B cell (primary cell): ENCODE measurements around the gene LHPP. TPM values are rescaled to one million over a fixed set of nuclear protein-coding genes. Genes with fewer than 3 reads are reported as not detected.
A peak's percentile ranks its signal among the peaks of the same experiment; 100 is the strongest.

Source experiments
- ATAC-seq: fragments of 200-7000 bp; cut with Tn5 transposase; one replicate; pipeline ENCODE4 v1.10.0; 2021; ENCODE audit warnings: low read depth, mild to moderate bottlenecking, moderate number of reproducible peaks, moderate library complexity
- CTCF ChIA-PET: fragments of 350-600 bp; sonication (Branson Sonifier 250); formaldehyde crosslinking; loops from one replicate; lab custom pipeline; 2021; ENCODE audit warnings: antibody characterized with exemption, inconsistent platforms; lab: Charles Lee
- POLR2A ChIA-PET: fragments of 350-600 bp; sonication (Branson Sonifier 250); formaldehyde crosslinking; loops from one replicate; lab custom pipeline; 2021; ENCODE audit warnings: antibody characterized with exemption; lab: Charles Lee
- DNase-seq: peaks from one replicate; pipeline ENCODE4 v3.0.0; 2013
- H2AFZ ChIP-seq: 2 replicates; pipeline ENCODE4 v1.6.1; 2012; ENCODE audit warnings: mild to moderate bottlenecking, low read depth, low read length; ENCODE audit not compliant: insufficient read depth, poor library complexity, severe bottlenecking
- H3K27ac ChIP-seq, 2 donors: 1 replicate in 1 of 2; 2 replicates in 1 of 2; pipeline ENCODE4 v1.5.1; 2012 to 2013; ENCODE audit warnings: low read length in 2 of 2, mild to moderate bottlenecking in 2 of 2, moderate library complexity in 1 of 2
- H3K27me3 ChIP-seq, 4 experiments: fragments of 200-600 bp in 1 of 4; sonication (generic) in 1 of 4; replicated peaks in 1 of 4; 1 replicate in 2 of 4; 2 replicates in 2 of 4; pipeline versions ENCODE4 v1.6.1 to v1.7.0; 2013 to 2016; ENCODE audit warnings: low read length in 3 of 4, mild to moderate bottlenecking in 2 of 4, mixed read lengths in 1 of 4, moderate library complexity in 1 of 4; ENCODE audit not compliant: insufficient read depth in 4 of 4, control insufficient read depth in 3 of 4; ENCODE audit errors: control extremely low read depth in 1 of 4
- H3K36me3 ChIP-seq, 2 experiments: replicated peaks in 1 of 2; 1 replicate in 1 of 2; 2 replicates in 1 of 2; pipeline versions ENCODE4 v1.6.1 to v1.7.1; 2013; ENCODE audit warnings: low read length in 1 of 2; ENCODE audit not compliant: insufficient read depth in 2 of 2, control insufficient read depth in 1 of 2; ENCODE audit errors: control extremely low read depth in 1 of 2, extremely low read depth in 1 of 2
- H3K4me1 ChIP-seq, 2 donors: fragments of 200-600 bp in 1 of 2; sonication (generic) in 1 of 2; 1 replicate in 1 of 2; 2 replicates in 1 of 2; pipeline versions ENCODE4 v1.5.1 to v1.6.1; 2013 to 2017; ENCODE audit warnings: low read length in 2 of 2; ENCODE audit not compliant: control insufficient read depth in 2 of 2, insufficient read depth in 2 of 2
- H3K4me2 ChIP-seq: replicated peaks from 2 replicates; pipeline ENCODE3; 2012; ENCODE audit warnings: mild to moderate bottlenecking, low read depth, low read length; ENCODE audit not compliant: poor library complexity, severe bottlenecking
- H3K4me3 ChIP-seq, 5 experiments: fragments of 200-600 bp in 1 of 5; sonication (generic) in 1 of 5; 1 replicate in 3 of 5; 2 replicates in 2 of 5; pipeline versions ENCODE4 v1.5.1 to v1.7.0; 2011 to 2016; ENCODE audit warnings: low read length in 4 of 5, mild to moderate bottlenecking in 4 of 5, low read depth in 2 of 5, control low read depth in 1 of 5, moderate library complexity in 1 of 5; ENCODE audit not compliant: insufficient read depth in 1 of 5; ENCODE audit errors: control extremely low read depth in 1 of 5, extremely low read depth in 1 of 5
- H3K79me2 ChIP-seq: fragments of 200-600 bp; sonication (generic); one replicate; pipeline ENCODE4 v1.6.0; 2016; ENCODE audit warnings: low read length; ENCODE audit not compliant: control insufficient read depth, insufficient read depth
- H3K9ac ChIP-seq: fragments of 200-600 bp; sonication (generic); 2 replicates; pipeline ENCODE4 v1.6.1; 2017; ENCODE audit warnings: mild to moderate bottlenecking, low read length, moderate library complexity
- H3K9me3 ChIP-seq, 3 donors: one replicate each; pipeline versions ENCODE4 v1.6.1 to v1.7.1; 2013; ENCODE audit warnings: low read length in 2 of 3; ENCODE audit not compliant: control insufficient read depth in 2 of 3, insufficient read depth in 1 of 3; ENCODE audit errors: control extremely low read depth in 1 of 3
- H4K20me1 ChIP-seq: 2 replicates; pipeline ENCODE4 v1.6.0; 2012; ENCODE audit warnings: mild to moderate bottlenecking, low read length; ENCODE audit not compliant: insufficient read depth, control insufficient read depth, poor library complexity, severe bottlenecking
- H3K27ac Mint-ChIP-seq: one replicate; pipeline ENCODE4 v1.8.0; 2021; ENCODE audit warnings: mixed read lengths
- H3K27me3 Mint-ChIP-seq: one replicate; pipeline ENCODE4 v1.8.0; 2021; ENCODE audit warnings: mixed read lengths
- H3K4me1 Mint-ChIP-seq: one replicate; pipeline ENCODE4 v1.8.0; 2021; ENCODE audit warnings: mixed read lengths
- H3K4me3 Mint-ChIP-seq: one replicate; pipeline ENCODE4 v1.8.0; 2021; ENCODE audit warnings: mixed read lengths
- H3K9me3 Mint-ChIP-seq: one replicate; pipeline ENCODE4 v1.8.0; 2022; ENCODE audit warnings: mixed read lengths; ENCODE audit not compliant: insufficient read depth
- CTCF ChIP-seq: fragments of 200-600 bp; IDR thresholded peaks from one replicate; pipeline ENCODE4 v1.8.0; 2022; ENCODE audit warnings: antibody characterized with exemption, mild to moderate bottlenecking
- EZH2 ChIP-seq: IDR thresholded peaks from 2 replicates; pipeline ENCODE4 v1.6.1; 2012; ENCODE audit warnings: borderline replicate concordance, low read depth, mild to moderate bottlenecking, moderate library complexity, low read length; ENCODE audit not compliant: insufficient read depth, poor library complexity, severe bottlenecking
- WGBS: methylation state at CpG from one replicate; pipeline ENCODE4 v1.1.5; 2013; ENCODE audit warnings: missing lambda C conversion rate; ENCODE audit not compliant: insufficient coverage; 5-methylcytosine and 5-hydroxymethylcytosine counted together
- intact Hi-C: fragments of 100-400 bp; cut with micrococcal nuclease; formaldehyde crosslinking; loops from one replicate; pipeline ENCODE4 v1.10.0; 2022
- polyA plus RNA-seq: library from polyadenylated mRNA; depleted of rRNA; stranded (reverse); fragments of >200 nt; gene quantifications from 2 replicates; pipeline ENCODE4 v1.2.3, GENCODE V29; 2012
- total RNA-seq, 2 donors: library from RNA; stranded (reverse); fragments of 120-200 nt in 1 of 2; gene quantifications; 1 replicate in 1 of 2; 2 replicates in 1 of 2; pipeline versions ENCODE4 v1.2.3 to v1.2.4, GENCODE V29; 2013 to 2022

Gene LHPP
- total and polyA plus RNA-seq, 2 donors (not counting 1 experiment from before 2014, with no cell fraction given), result 60.2 to 83.5 TPM

GRCh38 chr10:124641282-124642087, 179.9 kb downstream of the LHPP start:
- H2AFZ ChIP-seq, result no peak overlapping the region
- TF ChIP-seq EZH2 (no peak), CTCF (no peak)
- H3K27ac Mint-ChIP-seq, result peak overlapping the region; percentile 94
- H3K36me3 ChIP-seq, result peaks cover 0 to 52% of the 10 kb centered on the region in 2 experiments
- WGBS, result 30% methylated on average over 15 of the region's 15 CpGs
- H3K27me3 Mint-ChIP-seq, result no peaks in the 10 kb centered on the region
- intact Hi-C loops, result loop anchor here (1.0 to 2.0 kb wide), 5 partner anchors 12 to 101 kb away; no protein-coding TSS in a partner anchor
- POLR2A ChIA-PET, result interaction anchor here (1.4 to 3.2 kb wide), 3 partner anchors 21 to 102 kb away, joined by 4 to 15 read pairs (median 7); no protein-coding TSS in a partner anchor
- H3K4me1 ChIP-seq, result peaks cover 99 to 100% of the 10 kb centered on the region in 2 donors
- peak overlapping the region; percentile 45 for H3K9ac ChIP-seq
- H3K4me1 Mint-ChIP-seq, result peaks cover 99% of the 10 kb centered on the region
- peak overlapping the region in 4 of 5 experiments; percentile 18 to 37 (median 20) for H3K4me3 ChIP-seq
- H3K9me3 Mint-ChIP-seq, result no peaks in the 10 kb centered on the region
- H3K27ac ChIP-seq, result peak overlapping the region; percentile 86 to 92
- no peaks in the 10 kb centered on the region for H3K27me3 ChIP-seq
- H3K9me3 ChIP-seq, result peaks cover 0 to 4% (median 0%) of the 10 kb centered on the region in 3 donors
- peaks cover 100% of the 10 kb centered on the region for H3K79me2 ChIP-seq
- H3K4me3 Mint-ChIP-seq, result peak overlapping the region; percentile 83
- DNase-seq (peak; percentile 81), ATAC-seq (peak; percentile 76)
- peaks cover 41% of the 10 kb centered on the region for H4K20me1 ChIP-seq
- H3K4me2 ChIP-seq, result peak overlapping the region; percentile 69
- CTCF ChIA-PET, result interaction anchor here (0.6 to 8.5 kb wide), 6 partner anchors 21 to 107 kb away, joined by 3 to 59 read pairs (median 3); no protein-coding TSS in a partner anchor
